NB4 (cell line): ENCODE measurements around the gene HDGFL2.

ENCODE experiments used
- POLR2A ChIP-seq: IDR thresholded peaks from 2 replicates; pipeline ENCODE4 v1.6.1; 2011; ENCODE audit warnings: mild to moderate bottlenecking; ENCODE audit not compliant: insufficient read length; ENCODE audit errors: extremely low read depth
- TF ChIP-seq, protein P1 (sequence below): IDR thresholded peaks from one replicate; pipeline ENCODE4 v1.5.1; 2012; ENCODE audit warnings: low read depth, low read length

DNA sequence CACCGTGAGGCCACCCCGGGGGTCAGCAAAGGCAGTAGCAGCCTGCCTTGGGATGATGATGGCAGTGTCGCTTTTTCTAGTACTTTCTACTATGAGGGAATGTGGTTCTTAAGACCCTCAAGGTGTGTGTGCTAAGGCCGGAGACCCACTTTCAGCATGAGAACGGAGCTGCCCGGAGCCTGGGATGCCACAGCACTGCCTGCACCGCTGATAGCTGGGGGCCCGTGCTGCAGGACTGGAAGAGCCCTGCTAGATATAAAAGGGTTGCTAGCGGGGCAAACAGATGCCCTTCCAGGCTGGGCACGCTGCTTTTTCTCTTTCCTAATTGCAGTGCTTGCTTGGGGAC is 31.7 kb downstream of the HDGFL2 start:
- TF ChIP-seq, protein P1, sequence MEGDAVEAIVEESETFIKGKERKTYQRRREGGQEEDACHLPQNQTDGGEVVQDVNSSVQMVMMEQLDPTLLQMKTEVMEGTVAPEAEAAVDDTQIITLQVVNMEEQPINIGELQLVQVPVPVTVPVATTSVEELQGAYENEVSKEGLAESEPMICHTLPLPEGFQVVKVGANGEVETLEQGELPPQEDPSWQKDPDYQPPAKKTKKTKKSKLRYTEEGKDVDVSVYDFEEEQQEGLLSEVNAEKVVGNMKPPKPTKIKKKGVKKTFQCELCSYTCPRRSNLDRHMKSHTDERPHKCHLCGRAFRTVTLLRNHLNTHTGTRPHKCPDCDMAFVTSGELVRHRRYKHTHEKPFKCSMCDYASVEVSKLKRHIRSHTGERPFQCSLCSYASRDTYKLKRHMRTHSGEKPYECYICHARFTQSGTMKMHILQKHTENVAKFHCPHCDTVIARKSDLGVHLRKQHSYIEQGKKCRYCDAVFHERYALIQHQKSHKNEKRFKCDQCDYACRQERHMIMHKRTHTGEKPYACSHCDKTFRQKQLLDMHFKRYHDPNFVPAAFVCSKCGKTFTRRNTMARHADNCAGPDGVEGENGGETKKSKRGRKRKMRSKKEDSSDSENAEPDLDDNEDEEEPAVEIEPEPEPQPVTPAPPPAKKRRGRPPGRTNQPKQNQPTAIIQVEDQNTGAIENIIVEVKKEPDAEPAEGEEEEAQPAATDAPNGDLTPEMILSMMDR, result no peak
- TF ChIP-seq POLR2A, result no peak
